ENCODE data around the gene RGS3. TPM values are rescaled to one million over a fixed set of nuclear protein-coding genes. Genes with fewer than 3 reads are reported as not detected.

RGS3 gene
- total RNA-seq, 1 experiment from 2014 or later, result 39.4 TPM

DNA sequence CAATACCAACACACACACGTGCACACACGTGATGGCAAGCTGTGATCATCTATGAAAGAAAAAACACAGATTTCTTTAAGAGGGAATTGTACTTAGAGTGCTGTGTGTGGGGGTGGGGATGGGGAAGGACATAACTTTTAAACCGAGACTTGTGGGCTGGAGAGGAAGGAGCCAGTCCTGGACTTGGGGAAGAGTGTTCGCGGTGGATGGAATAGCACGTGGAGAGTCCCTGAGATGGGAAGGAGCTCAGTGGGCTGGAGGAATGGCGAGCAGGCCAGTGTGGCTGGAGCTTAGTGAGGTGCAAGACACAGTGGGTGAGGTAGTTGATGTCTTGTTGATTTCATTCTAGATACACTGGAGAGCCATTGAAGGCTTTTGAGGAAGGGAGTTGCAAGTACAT, 78.5 kb downstream of the RGS3 start:
- DNase-seq (ENCODE audit: low read depth, low spot score) (no peak), ATAC-seq (no peak)
- ChIA-PET RAD21 (ENCODE audit: low non-redundant PET in 1 of 2, low total read pairs in 2 of 2, uncharacterized antibody in 2 of 2, unreplicated experiment in 2 of 2) (no interaction called here), CTCF (no interaction called here), POLR2A (no interaction called here)
- H3K27ac ChIP-seq (ENCODE audit: low read depth, low read length), result no peak overlapping the region
- no peak overlapping the region for H3K9ac ChIP-seq (ENCODE audit: low read length)
- H3K27me3 ChIP-seq (ENCODE audit: insufficient read depth, low read length), result no peaks in the 10 kb centered on the region
- H4K20me1 ChIP-seq (ENCODE audit: insufficient read depth), result no peaks in the 10 kb centered on the region
- H3K9me3 ChIP-seq (ENCODE audit: control insufficient read depth in 1 of 2, insufficient read depth in 1 of 2, low read depth in 1 of 2, low read length in 2 of 2), result no peaks in the 10 kb centered on the region
- BruUV-seq (replicated peaks), result no TSS peak
- no peak overlapping the region for H3K4me2 ChIP-seq (ENCODE audit: low read length)
- H3K79me2 ChIP-seq (ENCODE audit: insufficient read depth, low read length), result no peaks in the 10 kb centered on the region
- H3K4me1 ChIP-seq (ENCODE audit: control insufficient read depth in 1 of 2, insufficient read depth in 2 of 2, low read length in 2 of 2), result peaks cover 2 to 10% of the 10 kb centered on the region in 2 experiments; a peak in 2 of 4 replicates
- intact Hi-C loops (cut with micrococcal nuclease), result no loop called here
- no peak overlapping the region for H2AFZ ChIP-seq (ENCODE audit: low read depth, low read length, poor library complexity, severe bottlenecking)
- TF ChIP-seq FOSL1 (IDR thresholded peaks at IDR 0.05; ENCODE audit: low read depth) (no peak), POLR2AphosphoS5 (IDR thresholded peaks at IDR 0.05; ENCODE audit: low read depth, low read length) (no peak), POLR2A (IDR thresholded peaks at IDR 0.05; ENCODE audit: borderline replicate concordance, extremely low read depth, insufficient read depth, insufficient read length) (no peak), ELF1 (IDR thresholded peaks at IDR 0.05; ENCODE audit: borderline replicate concordance, low read depth) (no peak), JUND (IDR thresholded peaks at IDR 0.05) (no peak), TCF7L2 (IDR thresholded peaks at IDR 0.05; ENCODE audit: borderline replicate concordance, extremely low read depth, insufficient read depth, insufficient read length) (no peak), SP1 (IDR thresholded peaks at IDR 0.05; ENCODE audit: low read depth) (no peak)
- TF ChIP-seq, protein P1, sequence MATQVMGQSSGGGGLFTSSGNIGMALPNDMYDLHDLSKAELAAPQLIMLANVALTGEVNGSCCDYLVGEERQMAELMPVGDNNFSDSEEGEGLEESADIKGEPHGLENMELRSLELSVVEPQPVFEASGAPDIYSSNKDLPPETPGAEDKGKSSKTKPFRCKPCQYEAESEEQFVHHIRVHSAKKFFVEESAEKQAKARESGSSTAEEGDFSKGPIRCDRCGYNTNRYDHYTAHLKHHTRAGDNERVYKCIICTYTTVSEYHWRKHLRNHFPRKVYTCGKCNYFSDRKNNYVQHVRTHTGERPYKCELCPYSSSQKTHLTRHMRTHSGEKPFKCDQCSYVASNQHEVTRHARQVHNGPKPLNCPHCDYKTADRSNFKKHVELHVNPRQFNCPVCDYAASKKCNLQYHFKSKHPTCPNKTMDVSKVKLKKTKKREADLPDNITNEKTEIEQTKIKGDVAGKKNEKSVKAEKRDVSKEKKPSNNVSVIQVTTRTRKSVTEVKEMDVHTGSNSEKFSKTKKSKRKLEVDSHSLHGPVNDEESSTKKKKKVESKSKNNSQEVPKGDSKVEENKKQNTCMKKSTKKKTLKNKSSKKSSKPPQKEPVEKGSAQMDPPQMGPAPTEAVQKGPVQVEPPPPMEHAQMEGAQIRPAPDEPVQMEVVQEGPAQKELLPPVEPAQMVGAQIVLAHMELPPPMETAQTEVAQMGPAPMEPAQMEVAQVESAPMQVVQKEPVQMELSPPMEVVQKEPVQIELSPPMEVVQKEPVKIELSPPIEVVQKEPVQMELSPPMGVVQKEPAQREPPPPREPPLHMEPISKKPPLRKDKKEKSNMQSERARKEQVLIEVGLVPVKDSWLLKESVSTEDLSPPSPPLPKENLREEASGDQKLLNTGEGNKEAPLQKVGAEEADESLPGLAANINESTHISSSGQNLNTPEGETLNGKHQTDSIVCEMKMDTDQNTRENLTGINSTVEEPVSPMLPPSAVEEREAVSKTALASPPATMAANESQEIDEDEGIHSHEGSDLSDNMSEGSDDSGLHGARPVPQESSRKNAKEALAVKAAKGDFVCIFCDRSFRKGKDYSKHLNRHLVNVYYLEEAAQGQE (IDR thresholded peaks at IDR 0.05; ENCODE audit: low read depth), result no peak
- TF ChIP-seq, protein P2, sequence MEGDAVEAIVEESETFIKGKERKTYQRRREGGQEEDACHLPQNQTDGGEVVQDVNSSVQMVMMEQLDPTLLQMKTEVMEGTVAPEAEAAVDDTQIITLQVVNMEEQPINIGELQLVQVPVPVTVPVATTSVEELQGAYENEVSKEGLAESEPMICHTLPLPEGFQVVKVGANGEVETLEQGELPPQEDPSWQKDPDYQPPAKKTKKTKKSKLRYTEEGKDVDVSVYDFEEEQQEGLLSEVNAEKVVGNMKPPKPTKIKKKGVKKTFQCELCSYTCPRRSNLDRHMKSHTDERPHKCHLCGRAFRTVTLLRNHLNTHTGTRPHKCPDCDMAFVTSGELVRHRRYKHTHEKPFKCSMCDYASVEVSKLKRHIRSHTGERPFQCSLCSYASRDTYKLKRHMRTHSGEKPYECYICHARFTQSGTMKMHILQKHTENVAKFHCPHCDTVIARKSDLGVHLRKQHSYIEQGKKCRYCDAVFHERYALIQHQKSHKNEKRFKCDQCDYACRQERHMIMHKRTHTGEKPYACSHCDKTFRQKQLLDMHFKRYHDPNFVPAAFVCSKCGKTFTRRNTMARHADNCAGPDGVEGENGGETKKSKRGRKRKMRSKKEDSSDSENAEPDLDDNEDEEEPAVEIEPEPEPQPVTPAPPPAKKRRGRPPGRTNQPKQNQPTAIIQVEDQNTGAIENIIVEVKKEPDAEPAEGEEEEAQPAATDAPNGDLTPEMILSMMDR (IDR thresholded peaks at IDR 0.05 in 2 of 3, conservative IDR thresholded peaks at IDR 0.05 in 1 of 3; ENCODE audit: borderline replicate concordance in 1 of 3, insufficient read depth in 1 of 3, low read depth in 2 of 3, low read length in 2 of 3), result no peak
- H3K4me3 ChIP-seq (replicated peaks in 1 of 2; ENCODE audit: low read depth in 1 of 2, low read length in 2 of 2), result no peak overlapping the region
- H3K9me2 ChIP-seq (ENCODE audit: insufficient read depth), result no peaks in the 10 kb centered on the region
- H3K36me3 ChIP-seq (ENCODE audit: control insufficient read depth in 1 of 2, insufficient read depth in 2 of 2, low read length in 2 of 2), result peaks cover 2 to 13% of the 10 kb centered on the region in 2 experiments; a peak in 2 of 4 replicates
